Peyer's patch (tissue), 4 donors: ENCODE measurements around the gene CD177. TPM values are rescaled to one million over a fixed set of nuclear protein-coding genes. Genes with fewer than 3 reads are reported as not detected.
A peak's percentile ranks its signal among the peaks of the same experiment; 100 is the strongest.

Experiments used
- DNase-seq, 3 donors: peaks; one replicate each; pipeline ENCODE4 v3.0.0-alpha.2; 2017 to 2019
- H3K27ac ChIP-seq, 4 donors: fragments of 200-600 bp; sonication (generic); one replicate each; pipeline ENCODE4 v1.5.1; 2016 to 2019
- H3K27me3 ChIP-seq, 2 donors: fragments of 200-600 bp; sonication (generic); one replicate each; pipeline ENCODE4 v1.5.1; 2019
- H3K36me3 ChIP-seq, 3 donors: fragments of 200-600 bp; sonication (generic); one replicate each; pipeline ENCODE4 v1.5.1; 2016 to 2019
- H3K4me1 ChIP-seq, 4 donors: fragments of 200-600 bp; sonication (generic); one replicate each; pipeline ENCODE4 v1.5.1; 2016 to 2019
- H3K4me3 ChIP-seq, 4 donors: fragments of 200-600 bp; sonication (generic); 1 replicate in 3 of 4; 2 replicates in 1 of 4; pipeline ENCODE4 v1.5.1; 2016 to 2019; ENCODE audit warnings: mild to moderate bottlenecking in 1 of 4
- H3K9me3 ChIP-seq, 4 donors: fragments of 200-600 bp; sonication (generic); one replicate each; pipeline ENCODE4 v1.5.1; 2016 to 2019; ENCODE audit warnings: mild to moderate bottlenecking in 1 of 4
- POLR2A ChIP-seq, 2 donors: fragments of 450-650 bp; IDR thresholded peaks; one replicate each; pipeline ENCODE4 v1.5.1; 2017; ENCODE audit warnings: antibody characterized with exemption in 2 of 2, mild to moderate bottlenecking in 2 of 2, moderate library complexity in 2 of 2
- total RNA-seq, 4 donors: library from RNA; depleted of rRNA; stranded (reverse); fragments of >200 nt; gene quantifications; one replicate each; pipeline ENCODE4 v1.1.0, GENCODE V29; 2016
- TF ChIP-seq, protein P1 (sequence below), 6 experiments: fragments of 450-650 bp in 4 of 6; fragments of 200-600 bp in 2 of 6; sonication (generic) in 1 of 6; IDR thresholded peaks; one replicate each; pipeline ENCODE4 v1.5.1; 2017 to 2019; ENCODE audit warnings: antibody characterized with exemption in 6 of 6, mild to moderate bottlenecking in 3 of 6, moderate library complexity in 1 of 6

CD177 gene
- total RNA-seq, 4 donors from 2014 or later = not detected

DNA sequence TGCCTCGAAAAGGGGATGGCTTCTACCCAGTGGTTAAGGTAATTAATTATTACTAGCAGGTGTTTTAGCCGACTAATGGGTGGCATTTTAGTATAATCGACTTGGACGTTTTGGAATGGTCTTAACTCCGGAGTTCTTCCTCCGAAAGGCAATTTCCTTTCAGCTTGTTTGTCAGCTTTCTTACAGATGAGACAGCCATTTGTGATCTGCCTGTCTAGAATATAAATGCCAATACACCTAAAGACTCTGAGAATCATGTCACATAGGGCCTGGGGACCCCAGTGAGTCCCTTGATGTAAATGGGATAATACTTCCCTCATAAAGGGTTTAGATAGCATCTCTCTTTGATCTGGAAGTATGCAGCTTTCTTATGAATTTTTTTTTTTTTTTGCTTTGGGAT, 42.2 kb upstream of the CD177 start:
- Histone ChIP-seq H3K9me3 (no peaks in the 10 kb centered on the region), H3K27ac (no peak overlapping the region), H3K4me1 (no peaks in the 10 kb centered on the region), H3K36me3 (no peaks in the 10 kb centered on the region), H3K4me3 (no peak overlapping the region), H3K27me3 (no peaks in the 10 kb centered on the region)
- no peak for DNase-seq
- TF ChIP-seq, protein P1, sequence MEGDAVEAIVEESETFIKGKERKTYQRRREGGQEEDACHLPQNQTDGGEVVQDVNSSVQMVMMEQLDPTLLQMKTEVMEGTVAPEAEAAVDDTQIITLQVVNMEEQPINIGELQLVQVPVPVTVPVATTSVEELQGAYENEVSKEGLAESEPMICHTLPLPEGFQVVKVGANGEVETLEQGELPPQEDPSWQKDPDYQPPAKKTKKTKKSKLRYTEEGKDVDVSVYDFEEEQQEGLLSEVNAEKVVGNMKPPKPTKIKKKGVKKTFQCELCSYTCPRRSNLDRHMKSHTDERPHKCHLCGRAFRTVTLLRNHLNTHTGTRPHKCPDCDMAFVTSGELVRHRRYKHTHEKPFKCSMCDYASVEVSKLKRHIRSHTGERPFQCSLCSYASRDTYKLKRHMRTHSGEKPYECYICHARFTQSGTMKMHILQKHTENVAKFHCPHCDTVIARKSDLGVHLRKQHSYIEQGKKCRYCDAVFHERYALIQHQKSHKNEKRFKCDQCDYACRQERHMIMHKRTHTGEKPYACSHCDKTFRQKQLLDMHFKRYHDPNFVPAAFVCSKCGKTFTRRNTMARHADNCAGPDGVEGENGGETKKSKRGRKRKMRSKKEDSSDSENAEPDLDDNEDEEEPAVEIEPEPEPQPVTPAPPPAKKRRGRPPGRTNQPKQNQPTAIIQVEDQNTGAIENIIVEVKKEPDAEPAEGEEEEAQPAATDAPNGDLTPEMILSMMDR (IDR thresholded peaks at IDR 0.05) = no peak
- no peak for TF ChIP-seq POLR2A (IDR thresholded peaks at IDR 0.05)

DNA sequence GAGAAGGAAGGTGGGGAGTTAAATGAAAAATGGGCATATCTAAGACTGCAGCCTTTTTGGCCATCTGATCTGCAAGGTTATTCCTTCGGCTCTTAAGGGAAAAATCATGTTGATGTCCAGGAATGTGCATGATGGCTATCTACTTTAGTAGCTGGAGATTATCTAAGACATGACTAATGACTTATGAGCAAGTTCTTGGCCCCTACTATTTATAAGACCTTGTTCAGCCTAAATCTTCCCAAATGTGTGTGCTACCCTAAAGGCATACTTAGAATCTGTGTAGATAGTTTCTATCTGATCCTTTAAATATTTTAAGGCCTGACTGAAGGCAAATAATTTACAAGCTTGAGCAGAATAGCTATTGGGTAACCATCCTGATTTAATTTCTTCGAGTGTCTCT, 41.8 kb upstream of the CD177 start:
- Histone ChIP-seq H3K36me3 (no peaks in the 10 kb centered on the region), H3K27ac (no peak overlapping the region), H3K9me3 (no peaks in the 10 kb centered on the region), H3K27me3 (no peaks in the 10 kb centered on the region), H3K4me3 (no peak overlapping the region), H3K4me1 (no peaks in the 10 kb centered on the region)
- no peak for DNase-seq
- no peak for TF ChIP-seq POLR2A (IDR thresholded peaks at IDR 0.05)
- TF ChIP-seq, protein P1 (IDR thresholded peaks at IDR 0.05) = no peak

DNA sequence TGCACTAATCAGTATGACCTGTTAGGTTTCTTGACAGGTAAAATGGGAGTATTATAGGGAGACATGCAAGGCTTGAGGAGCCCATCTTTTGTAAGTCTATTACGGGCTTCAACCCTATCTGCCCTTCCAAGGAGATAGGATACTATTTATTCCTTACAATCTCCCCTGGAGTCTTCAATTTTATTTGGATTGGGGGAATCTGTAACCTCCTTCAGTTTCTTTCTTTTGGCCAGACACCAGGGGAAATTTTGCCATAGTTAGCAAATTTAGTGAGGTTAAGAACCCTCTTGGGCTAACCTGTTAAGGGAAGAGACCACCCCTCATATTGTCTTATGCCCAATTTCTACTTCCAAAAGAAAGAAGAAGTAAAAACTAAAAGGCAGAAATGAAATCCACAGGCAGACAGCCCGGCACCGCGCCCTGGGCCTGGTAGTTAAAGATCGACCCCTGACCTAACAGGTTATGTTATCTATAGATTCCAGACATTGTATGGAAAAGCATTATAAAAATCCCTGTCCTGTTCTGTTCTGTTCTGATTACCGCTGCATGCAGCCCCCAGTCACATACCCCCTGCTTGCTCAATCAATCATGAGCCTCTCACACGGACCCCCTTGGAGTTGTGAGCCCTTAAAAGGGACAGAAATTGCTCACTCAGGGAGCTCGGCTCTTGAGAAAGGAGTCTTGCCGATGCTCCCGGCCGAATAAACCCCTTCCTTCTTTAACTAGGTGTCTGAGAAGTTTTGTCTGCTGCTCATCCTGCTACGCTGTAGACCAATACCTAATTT, 39.6 kb upstream of the CD177 start:
- TF ChIP-seq, protein P1 (IDR thresholded peaks at IDR 0.05) = no peak
- TF ChIP-seq POLR2A (IDR thresholded peaks at IDR 0.05) = no peak
- Histone ChIP-seq H3K36me3 (no peaks in the 10 kb centered on the region), H3K27ac (no peak overlapping the region), H3K27me3 (no peaks in the 10 kb centered on the region), H3K4me3 (no peak overlapping the region), H3K9me3 (no peaks in the 10 kb centered on the region), H3K4me1 (no peaks in the 10 kb centered on the region)
- no peak for DNase-seq

DNA sequence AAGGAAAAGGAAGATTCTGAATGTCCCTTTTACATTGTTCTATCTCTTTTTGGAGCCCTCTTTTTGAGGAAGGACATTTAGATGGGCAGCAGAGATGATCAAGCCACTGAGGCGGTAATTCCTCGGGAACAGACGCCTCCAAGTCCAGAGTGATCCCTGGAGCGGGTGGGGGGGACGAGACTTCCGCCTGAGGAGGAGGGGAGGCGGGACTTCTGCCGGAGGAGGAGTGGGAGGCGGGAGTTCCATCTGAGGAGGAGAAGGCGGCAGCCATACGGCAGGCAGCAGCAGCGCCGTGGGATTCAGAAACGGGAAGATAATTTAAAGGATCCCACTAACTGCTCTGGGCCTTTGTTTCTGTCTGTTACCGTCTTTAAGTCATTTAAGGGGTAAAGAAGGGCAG, 37.6 kb upstream of the CD177 start:
- Histone ChIP-seq H3K4me3 (no peak overlapping the region), H3K9me3 (no peaks in the 10 kb centered on the region), H3K27me3 (no peaks in the 10 kb centered on the region), H3K4me1 (no peaks in the 10 kb centered on the region), H3K36me3 (no peaks in the 10 kb centered on the region), H3K27ac (no peak overlapping the region)
- no peak for DNase-seq
- no peak for TF ChIP-seq POLR2A (IDR thresholded peaks at IDR 0.05)
- TF ChIP-seq, protein P1 (IDR thresholded peaks at IDR 0.05) = no peak

DNA sequence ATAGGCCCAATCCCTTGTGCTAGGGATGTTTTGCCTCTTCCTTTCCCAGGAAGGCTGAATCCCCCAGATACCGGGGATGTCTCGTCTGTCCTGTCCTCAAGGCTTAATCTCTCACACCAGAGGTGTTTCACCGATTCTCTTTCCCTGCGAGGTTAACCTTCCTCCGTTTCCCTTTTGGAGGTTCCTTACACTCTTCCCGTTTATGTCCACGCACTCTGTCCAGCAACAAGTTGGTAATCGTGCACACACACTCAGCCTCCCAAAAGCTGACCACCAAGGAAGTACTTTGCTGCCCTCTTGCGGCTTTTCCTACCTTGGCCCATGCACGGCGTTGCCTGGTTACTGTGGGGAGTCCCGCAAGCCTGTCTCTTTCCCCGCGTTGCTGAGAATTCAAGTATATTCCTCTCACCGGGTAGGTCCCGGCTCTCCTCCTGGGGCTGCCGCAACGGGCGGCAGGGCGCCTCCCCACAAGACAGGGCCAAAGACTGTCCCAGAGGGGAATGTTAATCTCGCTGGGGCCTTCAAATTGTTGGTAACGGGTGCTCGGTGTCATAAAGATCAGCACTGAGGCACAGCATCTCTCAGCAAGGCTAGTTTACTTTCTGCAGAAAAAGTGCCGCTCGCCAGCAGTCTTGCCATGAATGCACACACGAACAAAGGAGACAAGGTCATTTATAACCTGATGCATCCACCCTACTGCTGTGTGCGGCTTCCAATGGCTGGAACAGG, 36.7 kb upstream of the CD177 start:
- no peak for DNase-seq
- TF ChIP-seq, protein P1 (IDR thresholded peaks at IDR 0.05) = peak in 1 of 6 experiments; percentile 17
- TF ChIP-seq POLR2A (IDR thresholded peaks at IDR 0.05) = no peak
- Histone ChIP-seq H3K27me3 (no peaks in the 10 kb centered on the region), H3K4me1 (no peaks in the 10 kb centered on the region), H3K27ac (no peak overlapping the region), H3K9me3 (no peaks in the 10 kb centered on the region), H3K36me3 (no peaks in the 10 kb centered on the region), H3K4me3 (no peak overlapping the region)
